ENCODE data around the gene ERN1. TPM values are rescaled to one million over a fixed set of nuclear protein-coding genes. Genes with fewer than 3 reads are reported as not detected.

Gene ERN1
- total and polyA plus RNA-seq, 2 of the 13 experiments (the other 11 are each of a cell fraction or from before 2014, with no cell fraction given): 6.0 to 12.7 TPM

- intact Hi-C loops (cut with micrococcal nuclease; ENCODE audit: unreplicated experiment) (loop anchor here (1.0 to 10.0 kb wide), 4 partner anchors 70 to 219 kb away; partner anchors contain the start of genes CSHL1 and GH1), in situ Hi-C loops (cut with HindIII; ENCODE audit: extremely low pct_ligation_motif_present, low pct_unique_long_range_greater_than_20kb) (loop anchor here (5.0 to 10.0 kb wide), 3 partner anchors 71 to 209 kb away; no protein-coding TSS in a partner anchor)
- Histone ChIP-seq H3K4me1 (ENCODE audit: insufficient read depth, low read length) (peaks cover 57% of the 10 kb centered on the region), H3K36me3 (replicated peaks in 1 of 2; ENCODE audit: control insufficient read depth in 1 of 2, insufficient read depth in 2 of 2, low read length in 2 of 2) (no peaks in the 10 kb centered on the region), H3K27me3 (ENCODE audit: control insufficient read depth in 1 of 2, insufficient read depth in 2 of 2, low read length in 2 of 2) (no peaks in the 10 kb centered on the region; a peak in 1 of 5 replicates), H3K9ac (ENCODE audit: insufficient read depth, low read depth, low read length) (no peak overlapping the region), H3K4me3 (replicated peaks in 1 of 3; ENCODE audit: insufficient read depth in 1 of 3, low read depth in 2 of 3, low read length in 3 of 3) (no peak overlapping the region), H2AFZ (ENCODE audit: low read length) (no peak overlapping the region), H3K9me3 (ENCODE audit: low read length) (no peaks in the 10 kb centered on the region), H3K79me2 (ENCODE audit: insufficient read depth, low read length) (peaks cover 7% of the 10 kb centered on the region), H4K20me1 (ENCODE audit: insufficient read depth, low read length) (no peaks in the 10 kb centered on the region), H3K4me2 (ENCODE audit: low read depth, low read length) (peak overlapping the region; percentile 76), H3K27ac (ENCODE audit: extremely low read length, insufficient read depth, low read length) (peak overlapping the region; percentile 56)
- FAIRE-seq (peak; percentile 83), ATAC-seq (peak; percentile 22), DNase-seq (ENCODE audit: low spot score) (peak; percentile 81)
- ChIA-PET CTCF (ENCODE audit: low intra/inter-chr PET ratio, low total read pairs) (interaction anchor here (0.7 to 5.1 kb wide), 7 partner anchors 70 to 214 kb away, joined by 3 to 67 read pairs (median 7); no protein-coding TSS in a partner anchor), POLR2A (interaction anchor here (0.6 to 10.7 kb wide), 15 partner anchors 12 to 127 kb away, joined by 3 to 138 read pairs (median 8); no protein-coding TSS in a partner anchor)
- WGBS (ENCODE audit: low lambda C conversion rate): 32% methylated on average over 8 of the region's 8 CpGs
- no TSS peak for BruUV-seq (replicated peaks)
- TF ChIP-seq ARID5B (CRISPR knock-in tag; IDR thresholded peaks at IDR 0.05) (no peak), KLF9 (CRISPR knock-in tag; IDR thresholded peaks at IDR 0.05; ENCODE audit: low read depth) (no peak), ZNF407 (CRISPR knock-in tag; IDR thresholded peaks at IDR 0.05; ENCODE audit: not compliant biosample characterization) (no peak), CENPBD1 (CRISPR knock-in tag; IDR thresholded peaks at IDR 0.05; ENCODE audit: borderline replicate concordance, low read depth) (no peak), ZNF724P (CRISPR knock-in tag; IDR thresholded peaks at IDR 0.05; ENCODE audit: borderline replicate concordance) (no peak), CTCF (CRISPR knock-in tag; IDR thresholded peaks at IDR 0.05) (peak; percentile 88), JUNB (CRISPR knock-in tag; IDR thresholded peaks at IDR 0.05; ENCODE audit: borderline replicate concordance) (no peak)
Measured at GRCh38 chr17:64133546-64134215, 3.7 kb upstream of the ERN1 start.

Data from HepG2 (cell line).